G401 (cell line): Measurements from ENCODE around the gene SKIL. TPM values are rescaled to one million over a fixed set of nuclear protein-coding genes. Genes with fewer than 3 reads are reported as not detected.
A peak's percentile ranks its signal among the peaks of the same experiment; 100 is the strongest.

Experiments used
- DNase-seq: peaks from one replicate; pipeline ENCODE4 v3.0.0-alpha.2; 2015; ENCODE audit warnings: low spot score
- in situ Hi-C: cut with HindIII; loops from 2 replicates; pipeline ENCODE4 v1.10.0; 2016; ENCODE audit warnings: low sequenced_read_pairs, mixed read lengths
- total RNA-seq: library from RNA; depleted of rRNA; stranded (reverse); fragments of >200 nt; shearing (Covaris generic); gene quantifications from 2 replicates; pipeline ENCODE4 v1.2.3, GENCODE V29; 2014

SKIL gene
- total RNA-seq, 1 experiment from 2014 or later: 60.1 TPM

- DNase-seq: no peak
- in situ Hi-C loops: no loop called here
These were observed 12.5 kb upstream of the SKIL start for GRCh38 chr3:170344971-170345370.

DNA sequence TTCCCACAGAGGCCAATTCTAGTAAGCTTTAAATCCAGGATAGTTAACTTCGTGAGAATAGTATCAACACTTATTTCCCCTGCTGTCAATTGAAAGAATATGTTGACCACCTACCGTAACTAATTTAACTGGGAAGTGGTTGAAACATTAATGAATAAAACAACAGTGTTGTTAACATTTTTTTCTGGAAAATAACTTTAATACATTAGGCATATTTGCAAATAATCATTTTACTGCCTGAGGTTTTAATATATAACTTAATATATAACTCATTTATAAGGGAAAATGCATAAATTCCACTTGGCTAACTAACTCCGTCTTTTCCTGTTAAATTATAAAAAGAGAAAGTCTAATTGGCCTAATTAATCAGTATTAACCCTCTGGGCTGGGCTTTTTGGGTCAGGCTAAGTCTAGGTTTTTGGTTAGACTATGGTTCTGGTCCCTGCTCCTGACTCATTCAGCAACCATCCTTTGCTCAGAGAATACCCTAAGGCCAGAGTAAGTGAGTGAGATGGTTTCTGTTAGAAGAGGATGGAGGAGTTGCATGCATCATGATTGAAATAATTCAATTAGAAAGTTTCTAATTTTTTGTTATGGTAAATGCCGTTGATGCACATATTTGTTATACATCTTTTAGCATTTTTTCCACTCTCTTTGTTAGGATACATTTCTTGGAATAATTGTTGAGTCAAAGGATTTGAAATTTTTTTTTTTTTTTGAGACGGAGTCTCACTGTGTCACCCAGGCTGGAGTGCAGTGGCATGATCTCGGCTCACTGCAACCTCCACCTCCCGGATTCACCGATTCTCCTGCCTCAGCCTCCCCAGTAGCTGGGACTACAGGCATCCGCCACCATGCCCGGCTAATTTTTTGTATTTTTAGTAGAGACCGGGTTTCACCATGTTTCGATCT, 10.8 kb upstream of the SKIL start:
- in situ Hi-C loops: no loop called here
- no peak for DNase-seq

DNA sequence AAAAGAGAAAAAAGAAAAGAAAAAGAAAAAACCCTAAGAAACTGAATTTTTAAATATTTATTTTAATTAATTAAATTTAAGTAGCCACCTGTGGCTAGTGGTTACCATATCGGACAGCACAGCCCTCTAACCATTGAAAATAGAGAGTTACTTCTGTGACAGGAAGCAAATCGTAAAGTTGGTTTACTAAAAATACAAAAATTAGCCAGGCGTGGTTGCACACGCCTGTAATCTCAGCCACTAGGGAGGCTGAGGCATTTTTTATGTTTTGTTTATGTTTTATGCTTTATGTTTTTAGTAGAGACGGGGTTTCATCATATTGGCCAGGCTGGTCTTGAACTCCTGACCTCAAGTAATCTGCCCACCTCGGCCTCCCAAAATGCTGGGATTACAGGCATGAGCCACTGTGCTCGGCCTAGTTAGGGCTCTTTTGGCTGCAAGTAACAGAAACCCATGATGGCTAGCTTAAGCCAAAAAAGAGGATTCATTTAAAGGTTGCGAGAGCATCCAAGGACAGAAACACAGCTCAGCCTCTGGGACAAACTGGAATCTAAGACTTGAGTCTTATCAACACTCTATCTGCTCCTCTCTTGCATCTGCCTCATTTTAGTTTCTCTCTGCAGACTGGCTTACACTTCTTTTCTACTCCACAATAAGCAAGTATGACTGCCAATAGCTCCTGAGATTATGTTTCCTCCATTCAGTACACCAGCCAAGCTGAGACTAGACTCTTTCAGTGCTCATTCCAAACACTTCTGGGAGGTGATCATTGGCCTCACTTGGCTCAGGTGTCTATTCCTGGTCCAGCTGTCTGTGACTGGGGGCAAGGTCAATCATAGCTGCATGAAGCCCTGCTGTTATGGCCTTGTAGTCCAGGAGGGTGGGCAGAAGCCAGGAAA, 6.8 kb upstream of the SKIL start:
- no peak for DNase-seq
- in situ Hi-C loops: no loop called here

DNA sequence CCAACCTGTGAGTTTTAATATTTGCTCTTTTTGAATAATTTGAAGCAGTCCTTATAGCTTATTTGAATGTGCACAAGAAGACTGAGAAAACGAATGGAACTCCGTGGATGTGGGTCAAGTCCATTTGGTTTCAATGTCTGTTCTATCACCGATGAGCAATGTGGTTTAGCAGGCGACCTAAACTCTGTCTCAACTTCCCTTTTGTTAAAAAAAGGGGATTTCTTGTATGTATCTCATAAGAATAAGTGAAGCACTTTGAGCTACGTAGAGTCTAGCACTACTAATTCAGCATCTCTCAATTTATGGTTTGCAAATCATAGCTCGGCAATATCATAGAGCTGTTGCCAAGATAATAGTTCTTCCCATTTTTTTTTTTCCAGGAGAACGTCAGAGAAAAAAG, 4.6 kb upstream of the SKIL start:
- DNase-seq: no peak
- in situ Hi-C loops: no loop called here

- DNase-seq: no peak
- in situ Hi-C loops: no loop called here
These were observed 4.0 kb upstream of the SKIL start for GRCh38 chr3:170353485-170353884.

- in situ Hi-C loops: no loop called here
- DNase-seq: peak; percentile 8
These were observed 2.8 kb upstream of the SKIL start for GRCh38 chr3:170354760-170355159.

- peak; percentile 80 for DNase-seq
- in situ Hi-C loops: no loop called here
These were observed 1.5 kb upstream of the SKIL start for GRCh38 chr3:170355738-170356595.

DNA sequence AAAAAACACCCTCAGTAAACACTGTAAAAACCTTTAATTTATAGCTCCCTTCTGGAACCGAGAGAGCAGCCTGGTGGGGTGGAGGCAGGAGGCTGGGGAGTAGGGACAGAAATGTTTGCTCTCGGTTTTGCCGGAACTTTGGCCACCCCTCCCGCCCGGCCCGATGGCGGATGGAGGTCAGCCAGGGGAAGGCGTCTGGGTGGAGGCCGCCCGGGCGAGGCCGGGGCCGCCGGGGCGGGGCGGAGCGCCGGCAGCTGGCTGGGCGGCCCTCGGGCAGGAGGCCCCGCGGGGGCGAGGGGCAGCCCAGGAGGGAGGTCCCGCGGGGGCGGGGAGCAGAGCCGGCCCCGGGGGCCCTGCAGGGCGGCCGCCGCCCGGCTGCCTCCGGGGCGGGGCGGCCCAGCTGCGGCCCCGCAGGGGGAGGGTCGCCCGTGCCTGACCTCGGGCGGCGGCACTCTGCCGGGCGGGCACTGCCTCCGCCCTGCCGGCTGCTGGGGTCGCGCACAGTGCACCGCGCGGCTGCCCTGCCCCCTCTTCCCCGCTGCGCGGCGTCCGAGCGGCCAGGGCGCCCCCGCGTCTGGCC, 829 bp upstream of the SKIL start:
- peak; percentile 60 for DNase-seq
- in situ Hi-C loops: no loop called here

DNA sequence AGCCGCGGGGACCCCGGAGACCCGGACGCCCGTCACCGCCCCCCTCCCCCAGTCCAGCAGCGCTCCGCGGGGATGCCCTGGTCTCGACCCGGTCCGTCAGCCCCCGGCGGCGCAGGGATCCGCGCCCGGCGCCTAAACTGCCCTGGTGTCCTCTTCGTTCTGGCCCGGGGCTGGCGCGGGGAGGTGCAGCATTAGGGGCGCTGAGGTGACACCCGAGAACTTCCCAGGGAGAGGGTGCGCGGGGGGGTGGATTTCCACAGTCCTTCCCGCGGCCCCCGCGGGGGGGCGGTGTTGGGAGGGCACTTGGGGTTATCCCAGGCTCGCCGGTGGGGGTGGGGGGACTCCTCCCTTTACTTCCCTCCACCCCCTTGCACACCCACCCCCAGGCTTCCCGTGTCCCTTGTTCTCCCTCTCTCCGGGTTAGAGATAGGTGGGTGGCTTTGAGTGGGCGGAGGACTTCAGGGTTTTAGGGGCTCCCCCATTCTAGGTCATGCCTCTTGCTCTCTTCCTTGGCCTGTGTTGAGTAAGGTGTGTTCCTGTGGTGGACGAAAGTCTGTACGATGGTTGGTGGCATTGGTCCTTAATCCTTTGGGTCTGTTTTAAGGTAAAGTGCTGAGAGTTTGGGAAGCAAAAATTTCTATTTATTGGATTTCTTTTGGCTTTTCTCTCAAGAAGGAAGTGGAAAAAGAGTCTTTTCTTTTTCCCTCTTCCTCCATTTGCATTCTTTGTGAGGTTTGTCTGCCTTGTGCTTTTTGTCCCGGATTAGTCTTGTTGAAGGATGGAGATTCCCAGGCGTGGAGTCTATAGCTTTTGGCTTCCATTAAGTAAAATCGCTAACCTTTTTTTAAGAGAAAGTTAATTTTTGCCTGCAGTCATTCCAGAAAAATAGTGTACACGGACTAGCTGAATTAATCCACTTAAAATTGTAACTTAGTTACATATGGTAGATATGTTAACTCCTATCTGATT, 811 bp downstream of the SKIL start:
- peak; percentile 40 for DNase-seq
- in situ Hi-C loops: no loop called here

DNA sequence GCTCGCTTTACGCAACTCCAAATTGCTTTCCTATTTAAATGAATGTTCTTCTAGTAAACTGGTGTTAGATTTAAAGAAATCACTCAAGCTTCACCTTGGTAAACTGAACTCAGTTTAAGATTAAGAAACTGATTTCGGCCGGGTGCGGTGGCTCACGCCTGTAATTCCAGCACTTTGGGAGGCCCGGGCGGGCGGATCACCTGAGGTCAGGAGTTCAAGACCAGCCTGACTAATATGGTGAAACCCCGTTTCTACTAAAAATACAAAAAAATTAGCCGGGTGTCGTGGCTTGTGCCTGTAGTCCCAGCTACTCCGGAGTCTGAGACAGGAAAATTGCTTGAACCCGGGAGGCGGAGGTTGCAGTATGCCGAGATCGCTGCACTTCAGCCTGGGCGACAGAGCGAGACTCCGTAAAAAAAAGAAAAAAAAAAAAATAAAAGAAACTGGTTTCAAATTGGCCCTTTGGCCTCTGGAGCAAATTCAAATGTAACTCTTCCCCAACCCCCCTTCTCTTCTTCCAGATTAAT, 1.7 kb downstream of the SKIL start:
- no peak for DNase-seq
- in situ Hi-C loops: no loop called here

DNA sequence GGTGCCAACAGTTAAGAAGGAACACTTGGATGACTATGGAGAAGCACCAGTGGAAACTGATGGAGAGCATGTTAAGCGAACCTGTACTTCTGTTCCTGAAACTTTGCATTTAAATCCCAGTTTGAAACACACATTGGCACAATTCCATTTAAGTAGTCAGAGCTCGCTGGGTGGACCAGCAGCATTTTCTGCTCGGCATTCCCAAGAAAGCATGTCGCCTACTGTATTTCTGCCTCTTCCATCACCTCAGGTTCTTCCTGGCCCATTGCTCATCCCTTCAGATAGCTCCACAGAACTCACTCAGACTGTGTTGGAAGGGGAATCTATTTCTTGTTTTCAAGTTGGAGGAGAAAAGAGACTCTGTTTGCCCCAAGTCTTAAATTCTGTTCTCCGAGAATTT, 3.0 kb downstream of the SKIL start:
- in situ Hi-C loops: no loop called here
- no peak for DNase-seq

GRCh38 chr3:170360916-170361315, 3.4 kb downstream of the SKIL start:
- in situ Hi-C loops: no loop called here
- no peak for DNase-seq

DNA sequence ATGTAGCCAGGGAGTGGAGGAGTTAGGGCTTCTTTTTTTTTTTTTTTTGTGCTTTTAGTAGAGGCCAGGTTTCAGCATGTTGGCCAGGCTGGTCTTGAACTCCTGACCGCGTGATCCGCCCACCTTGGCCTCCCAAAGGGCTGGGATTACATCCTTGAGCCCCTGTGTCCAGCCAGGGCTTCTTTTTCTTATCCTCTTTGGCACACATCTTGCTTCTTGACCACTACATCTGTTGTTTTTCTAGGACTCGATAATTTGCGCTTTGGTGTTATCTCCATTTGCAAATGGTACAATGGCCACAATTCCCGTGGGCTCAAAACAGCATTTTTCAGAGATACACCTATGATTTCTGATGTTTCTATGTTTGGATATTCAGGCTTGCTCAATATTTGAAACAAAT, 4.2 kb downstream of the SKIL start:
- in situ Hi-C loops: no loop called here
- no peak for DNase-seq

GRCh38 chr3:170363471-170363994, 6.0 kb downstream of the SKIL start:
- in situ Hi-C loops: no loop called here
- no peak for DNase-seq

- DNase-seq: no peak
- in situ Hi-C loops: no loop called here
These were observed 7.5 kb downstream of the SKIL start for GRCh38 chr3:170364965-170365364.

- in situ Hi-C loops: no loop called here
These were observed 10.3 kb downstream of the SKIL start for GRCh38 chr3:170367797-170368196.

GRCh38 chr3:170368921-170369320, 11.4 kb downstream of the SKIL start:
- no peak for DNase-seq
- in situ Hi-C loops: no loop called here

More at GRCh38 chr3:170367797-170368196, 10.3 kb downstream of the SKIL start:
- DNase-seq: no peak
